Ecto neural progenitor cell (in vitro differentiated cells): Measurements from ENCODE around the gene PHAF1.
"Not testable (repeated sequence)": the region's sequence is repeated elsewhere in the genome, so short reads cannot be mapped to it uniquely, and the experiment has no call there.

Source experiments
- DNase-seq: peaks from one replicate; pipeline ENCODE4 v3.0.0-alpha.2; 2018; ENCODE audit warnings: low spot score

The PHAF1 gene

DNA sequence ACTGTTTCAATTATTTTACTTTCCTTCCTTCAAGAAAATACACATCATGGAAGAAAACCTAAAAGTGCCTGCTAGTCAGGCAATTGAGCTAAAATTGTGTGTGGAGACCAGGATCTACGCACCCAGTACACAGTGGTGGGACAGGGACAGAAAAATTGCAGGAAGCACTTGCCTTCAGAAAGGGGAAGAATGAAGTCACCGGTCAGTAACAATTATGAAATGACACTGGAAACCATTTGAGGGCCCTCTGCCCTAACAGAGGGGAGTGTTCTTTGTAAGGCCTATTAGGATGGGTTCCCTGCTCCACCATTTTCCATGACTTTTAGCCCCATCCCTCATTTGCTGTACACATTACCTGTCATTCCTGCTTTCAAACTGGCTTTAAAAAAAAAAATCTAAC lies 4.5 kb upstream of the PHAF1 start:
- DNase-seq, result no peak

GRCh38 chr16:67105881-67106280 lies 3.9 kb upstream of the PHAF1 start:
- no peak for DNase-seq

DNA sequence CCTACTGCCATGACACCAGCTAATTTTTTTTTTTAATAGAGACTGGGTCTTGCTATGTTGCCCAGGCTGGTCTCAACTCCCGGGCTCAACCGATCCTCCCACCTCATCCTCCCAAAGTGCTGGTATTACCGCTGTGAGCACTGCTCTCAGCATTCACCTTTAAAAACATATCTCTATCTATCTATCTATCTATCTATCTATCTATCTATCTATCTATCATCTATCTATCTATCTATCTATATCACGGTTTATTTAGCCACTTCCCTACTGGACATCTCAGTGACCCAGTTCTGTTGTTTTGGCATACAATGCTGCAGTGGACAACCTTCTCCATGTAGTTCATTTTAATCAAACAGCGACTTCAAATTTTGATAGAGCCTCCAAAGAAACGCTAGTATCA lies 1.3 kb upstream of the PHAF1 start:
- DNase-seq, result no peak

DNA sequence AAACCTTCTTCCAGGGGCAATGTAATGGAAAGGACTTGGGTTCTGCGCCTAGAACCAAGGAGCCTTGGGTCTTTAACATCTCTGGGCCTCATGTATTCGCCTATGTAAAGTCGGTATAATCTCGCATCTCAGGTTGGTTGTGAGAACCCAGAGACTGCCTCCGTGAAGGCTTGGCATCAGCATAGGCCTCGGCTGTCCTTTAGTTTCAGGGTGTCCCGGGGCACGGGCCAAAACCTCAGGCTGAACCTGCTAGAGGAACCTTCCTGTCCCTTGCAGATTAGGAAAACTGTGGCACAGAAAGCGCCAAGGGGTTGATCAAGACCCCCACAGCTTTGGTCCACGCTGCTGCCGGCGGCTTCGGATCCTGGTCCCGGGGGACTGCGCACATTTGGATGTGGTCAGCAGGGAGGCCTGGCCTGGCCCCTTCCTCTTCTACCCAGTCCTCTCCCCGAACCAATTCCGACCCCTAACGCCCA lies 772 bp upstream of the PHAF1 start:
- no peak for DNase-seq

DNA sequence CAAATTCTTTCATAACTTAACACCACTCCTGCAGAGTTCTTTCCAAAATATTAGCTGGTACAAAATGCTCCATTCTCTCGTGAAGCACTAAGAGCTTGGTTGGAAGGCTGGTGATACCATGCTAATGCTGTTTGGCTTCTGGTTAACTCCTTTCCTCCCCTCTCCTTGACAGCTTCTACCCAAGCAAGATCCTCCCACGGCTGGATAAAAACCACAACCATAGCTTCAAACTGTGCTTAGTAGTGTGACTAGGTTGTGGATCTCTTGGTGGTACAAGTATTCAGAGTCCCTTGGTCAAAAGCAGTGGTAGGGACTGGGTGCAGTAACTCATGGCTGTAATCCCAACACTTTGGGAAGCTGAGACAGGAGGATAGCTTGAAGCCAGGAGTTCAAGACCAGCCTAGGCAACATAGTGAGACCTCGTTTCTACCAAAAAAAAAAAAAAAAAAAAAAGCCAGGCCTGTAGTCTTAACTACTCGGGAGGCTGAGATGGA lies 2.3 kb downstream of the PHAF1 start:
- DNase-seq, result no peak

GRCh38 chr16:67112591-67113399 lies 3.1 kb downstream of the PHAF1 start:
- no peak for DNase-seq

- DNase-seq, result no peak
Observed at GRCh38 chr16:67114793-67115192, 5.1 kb downstream of the PHAF1 start.

- DNase-seq, result no peak
Observed at GRCh38 chr16:67115639-67116038, 5.9 kb downstream of the PHAF1 start.

- DNase-seq, result no peak
Observed at GRCh38 chr16:67116388-67117311, 6.9 kb downstream of the PHAF1 start.

DNA sequence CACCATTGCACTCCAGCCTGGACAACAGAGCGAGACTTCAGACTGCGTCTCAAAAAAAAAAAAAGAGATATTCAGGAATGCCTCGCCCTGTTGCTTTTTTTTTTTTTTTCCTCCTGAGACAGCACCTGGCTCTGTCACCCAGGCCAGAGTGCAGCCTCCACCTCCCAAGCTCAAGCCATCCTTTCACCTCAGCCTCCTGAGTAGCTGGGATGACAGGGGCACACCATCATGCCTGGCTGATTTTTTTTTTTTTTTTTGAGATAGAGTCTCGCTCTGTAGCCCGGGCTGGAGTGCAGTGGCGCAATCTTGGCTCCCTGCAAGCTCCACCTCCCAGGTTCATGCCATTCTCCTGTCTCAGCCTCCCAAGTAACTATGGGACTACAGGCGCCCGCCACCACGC lies 8.0 kb downstream of the PHAF1 start:
- no peak for DNase-seq

- DNase-seq, result no peak
Observed at GRCh38 chr16:67120025-67120424, 10.3 kb downstream of the PHAF1 start.

GRCh38 chr16:67122799-67123198 lies 13.1 kb downstream of the PHAF1 start:
- DNase-seq, result not testable (repeated sequence)

DNA sequence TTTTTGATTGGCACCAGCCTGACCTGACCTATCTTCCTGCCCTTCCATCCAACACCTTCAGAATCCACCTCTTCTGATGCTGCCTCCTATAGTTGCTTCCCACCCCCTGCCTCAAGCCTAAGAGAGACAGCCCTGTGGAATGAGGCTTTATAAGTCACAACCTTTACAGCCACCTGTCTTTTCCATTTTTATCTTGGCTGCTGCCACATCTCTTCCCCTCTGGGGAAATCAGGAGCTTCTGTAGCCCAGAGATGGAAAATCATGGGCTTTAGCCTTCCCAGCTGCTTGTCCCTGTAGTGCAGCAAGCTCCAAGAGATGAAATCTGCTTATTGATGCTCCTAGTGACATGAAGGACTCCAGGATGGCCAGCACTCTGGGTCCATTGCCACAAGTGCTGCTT lies 18.7 kb downstream of the PHAF1 start:
- DNase-seq, result no peak

DNA sequence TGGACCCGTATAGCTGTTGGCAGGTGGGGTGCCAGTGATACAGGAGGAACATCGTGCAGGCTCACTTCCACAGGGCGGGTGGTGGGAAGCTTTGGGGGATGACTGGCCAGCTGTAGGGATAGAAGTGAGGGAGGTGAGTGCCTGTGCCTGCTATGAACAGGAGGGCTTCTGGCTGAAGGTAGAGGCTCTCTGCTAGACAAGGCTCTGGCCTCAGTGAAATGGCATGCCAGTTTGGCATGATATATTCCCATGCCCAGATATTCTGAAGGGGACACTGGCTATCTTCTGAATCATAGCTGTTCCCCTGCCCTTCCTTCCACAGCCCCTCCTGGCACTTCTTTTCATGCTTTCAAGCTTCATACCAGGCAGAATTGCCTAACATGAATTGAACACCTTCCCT lies 19.1 kb downstream of the PHAF1 start:
- DNase-seq, result no peak

- DNase-seq, result no peak
Observed at GRCh38 chr16:67129422-67129821, 19.7 kb downstream of the PHAF1 start.

DNA sequence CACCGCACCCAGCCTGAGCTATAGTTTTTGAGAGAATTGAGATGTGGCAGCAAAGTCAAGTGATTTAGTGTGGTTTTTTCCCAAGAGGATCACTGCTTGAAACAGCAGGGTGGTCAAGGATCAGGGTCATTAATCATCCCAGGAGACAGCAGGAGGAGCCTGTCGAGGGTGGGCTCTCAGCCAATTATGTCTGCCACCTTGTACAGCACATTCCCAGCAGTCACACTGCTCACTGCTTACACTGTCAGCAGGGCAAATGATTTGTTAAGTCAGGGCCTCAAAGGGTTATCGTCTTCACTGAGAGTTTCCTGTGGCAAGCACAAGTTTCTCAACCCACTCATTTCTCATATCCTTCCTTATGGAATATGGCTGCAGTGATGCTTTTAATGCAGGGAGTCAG lies 27.9 kb downstream of the PHAF1 start:
- DNase-seq, result no peak

GRCh38 chr16:67141391-67141790 lies 31.6 kb downstream of the PHAF1 start:
- DNase-seq, result no peak

GRCh38 chr16:67142342-67142741 lies 32.6 kb downstream of the PHAF1 start:
- no peak for DNase-seq

DNA sequence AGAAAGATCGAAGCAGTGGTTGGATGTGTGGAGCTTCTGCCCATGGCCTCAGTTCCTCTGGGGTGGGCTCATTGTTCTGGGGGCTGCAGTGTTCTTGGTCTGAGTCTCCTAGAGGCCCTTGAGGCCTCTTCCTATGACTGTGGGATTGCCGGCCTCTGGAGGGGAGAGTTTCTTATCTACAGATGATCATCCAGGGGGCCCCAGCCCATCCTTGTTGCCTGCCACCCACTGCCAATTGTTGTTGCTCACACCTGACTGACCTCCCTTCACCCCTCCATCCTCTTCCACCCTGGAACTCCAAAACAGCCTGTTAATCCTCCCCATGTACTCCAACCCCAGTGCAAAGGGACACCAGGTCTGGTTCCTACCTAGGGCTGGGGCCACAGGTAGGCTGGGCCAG lies 35.2 kb downstream of the PHAF1 start:
- no peak for DNase-seq

DNA sequence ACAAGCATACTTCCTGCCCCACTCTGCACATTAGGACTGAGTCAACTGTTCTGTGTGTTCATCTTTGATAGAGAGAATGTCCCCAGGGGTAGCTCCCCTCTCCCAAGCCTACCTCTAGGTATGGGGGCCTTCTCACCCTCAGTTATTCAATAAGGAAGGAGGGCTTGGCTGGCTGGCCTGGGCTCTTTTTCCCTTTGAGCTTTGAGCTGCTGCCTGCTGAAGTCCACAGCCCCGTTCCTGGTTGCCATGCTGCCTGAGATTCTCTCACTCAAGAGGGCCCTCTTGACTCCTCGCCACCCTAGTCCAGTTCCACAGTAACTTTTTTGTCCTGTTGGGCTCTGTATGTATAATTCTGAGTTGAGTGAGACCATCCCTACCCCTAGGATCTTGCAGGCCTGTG lies 36.0 kb downstream of the PHAF1 start:
- no peak for DNase-seq

GRCh38 chr16:67146523-67147357 lies 37.0 kb downstream of the PHAF1 start:
- no peak for DNase-seq
